Right cardiac atrium (tissue), 5 donors: Measurements from ENCODE around the gene LARP4B. TPM values are rescaled to one million over a fixed set of nuclear protein-coding genes. Genes with fewer than 3 reads are reported as not detected.

ENCODE experiments used
- ATAC-seq, 2 donors: fragments of 200-7000 bp; cut with Tn5 transposase; one replicate each; pipeline versions ENCODE4 v1.8.0 to v1.9.1; 2020; ENCODE audit warnings: moderate library complexity in 2 of 2, mild to moderate bottlenecking in 1 of 2
- DNase-seq, 3 donors: peaks; one replicate each; pipeline ENCODE4 v3.0.0-alpha.2; 2020
- H3K27ac ChIP-seq: one replicate; pipeline ENCODE4 v1.5.1; 2013; ENCODE audit warnings: mild to moderate bottlenecking, low read length, control low read depth, moderate library complexity
- H3K27me3 ChIP-seq: one replicate; pipeline ENCODE4 v1.6.1; 2013; ENCODE audit not compliant: control insufficient read depth, insufficient read depth
- H3K4me1 ChIP-seq: one replicate; pipeline ENCODE4 v1.6.1; 2013; ENCODE audit warnings: low read length; ENCODE audit not compliant: control insufficient read depth, insufficient read depth
- H3K4me3 ChIP-seq: one replicate; pipeline ENCODE4 v1.5.1; 2013; ENCODE audit warnings: low read length, control low read depth
- H3K9me3 ChIP-seq: one replicate; pipeline ENCODE4 v1.6.1; 2013; ENCODE audit warnings: low read length; ENCODE audit not compliant: control insufficient read depth
- WGBS: extraction: QIAGEN DNeasy Blood & Tissue Kit; methylation state at CpG from one replicate; pipeline ENCODE4 v1.1.7; 2013; 5-methylcytosine and 5-hydroxymethylcytosine counted together
- intact Hi-C, 4 donors: fragments of 100-400 bp; cut with DNase I; formaldehyde crosslinking; loops; one replicate each; pipeline versions ENCODE4 v1.11.0 to v1.14.0; 2022 to 2023
- polyA plus RNA-seq: library from polyadenylated mRNA; stranded (reverse); fragments of 200-250 nt; gene quantifications from one replicate; pipeline ENCODE4 v1.2.3, GENCODE V29; 2013
- total RNA-seq, 4 donors: library from RNA; stranded (reverse); fragmentation: NEBNext Ultra II Directional; extraction: Animal tissue kit (Norgen Biotek cat#: 25700); gene quantifications; one replicate each; pipeline ENCODE4 v1.2.1, GENCODE V29; 2021
- donor health status: healthy with polysubstance abuse.
- donor health status: DM: no; HTN: yes; CAD: no.
- donor health status: DM: no; HTN: no; CAD: no.
- donor health status: DM: no; HTN: yes; CAD: no; lungs with severe emphysema.
- donor health status: DM: yes; HTN: yes; CAD: no.

The LARP4B gene
- total and polyA plus RNA-seq, 5 donors, result 12.1 to 59.3 (median 49.2) TPM

GRCh38 chr10:807163-807957, 124.1 kb downstream of the LARP4B start:
- H3K4me3 ChIP-seq, result no peak overlapping the region
- H3K27ac ChIP-seq, result no peak overlapping the region
- no peaks in the 10 kb centered on the region for H3K4me1 ChIP-seq
- DNase-seq (no peak), ATAC-seq (no peak)
- WGBS, result 92% methylated on average over 30 of the region's 30 CpGs
- H3K27me3 ChIP-seq, result no peaks in the 10 kb centered on the region
- H3K9me3 ChIP-seq, result no peaks in the 10 kb centered on the region
- intact Hi-C loops, result no loop called here

GRCh38 chr10:806451-807162, 124.9 kb downstream of the LARP4B start:
- no peak for ATAC-seq
- H3K27me3 ChIP-seq, result no peaks in the 10 kb centered on the region
- H3K27ac ChIP-seq, result no peak overlapping the region
- no peak overlapping the region for H3K4me3 ChIP-seq
- peak in 1 of 3 donors; percentile 26 for DNase-seq
- H3K9me3 ChIP-seq, result no peaks in the 10 kb centered on the region
- H3K4me1 ChIP-seq, result no peaks in the 10 kb centered on the region
- intact Hi-C loops, result no loop called here
- whole genome bisulfite sequencing, result 84% methylated on average over 20 of the region's 20 CpGs

GRCh38 chr10:805620-806305, 125.7 kb downstream of the LARP4B start:
- Histone ChIP-seq H3K9me3 (no peaks in the 10 kb centered on the region), H3K4me3 (no peak overlapping the region), H3K27me3 (no peaks in the 10 kb centered on the region), H3K27ac (no peak overlapping the region), H3K4me1 (no peaks in the 10 kb centered on the region)
- DNase-seq, result peak in 1 of 3 donors; percentile 30
- WGBS, result 93% methylated on average over 29 of the region's 29 CpGs
- no peak for ATAC-seq
- intact Hi-C loops, result no loop called here

DNA sequence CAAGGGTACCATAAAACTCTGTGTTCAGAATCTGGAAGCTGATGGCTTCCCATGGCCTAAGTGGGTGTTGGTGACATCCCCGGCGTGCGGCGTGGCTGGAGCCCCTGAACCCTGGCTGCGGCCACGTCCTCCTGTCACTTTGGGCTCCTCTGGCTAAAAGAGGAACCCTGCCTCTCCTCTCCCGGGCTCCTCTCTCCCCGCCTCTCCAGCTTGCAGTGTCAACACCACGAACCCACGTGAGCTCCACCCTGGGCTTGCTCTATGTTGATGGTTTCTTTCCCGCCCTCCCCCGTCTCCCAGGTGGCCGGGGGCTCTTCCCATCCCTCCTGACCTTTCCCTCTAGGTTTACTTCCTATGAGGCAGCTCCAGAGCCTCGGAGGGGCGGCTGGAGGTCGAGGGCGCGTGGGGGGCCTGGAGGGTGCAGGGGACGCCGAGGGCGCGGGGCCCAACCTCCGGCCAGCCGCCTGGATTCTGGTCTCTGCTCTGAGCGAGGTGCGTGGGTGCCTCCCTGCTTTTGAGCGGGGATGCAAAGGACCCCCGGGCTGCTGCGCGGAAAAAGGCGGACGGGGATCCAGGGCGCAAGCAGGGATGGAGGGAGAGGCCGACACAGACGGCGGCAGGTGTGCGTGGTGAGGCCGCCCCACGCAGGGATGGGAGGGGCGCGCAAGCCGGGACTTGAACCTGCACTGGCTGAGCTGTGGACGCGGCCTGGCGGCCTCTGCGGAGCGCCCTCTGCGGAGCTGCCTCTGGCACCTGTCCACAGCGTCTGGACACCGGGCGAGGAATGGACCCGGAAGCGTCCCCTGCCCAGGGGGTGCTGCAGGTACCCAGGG, 126.5 kb downstream of the LARP4B start:
- intact Hi-C loops, result no loop called here
- no peaks in the 10 kb centered on the region for H3K9me3 ChIP-seq
- ATAC-seq (peak in 1 of 2 donors; percentile 4), DNase-seq (peak in 1 of 3 donors; percentile 55)
- no peak overlapping the region for H3K27ac ChIP-seq
- no peak overlapping the region for H3K4me3 ChIP-seq
- WGBS, result 84% methylated on average over 53 of the region's 53 CpGs
- no peaks in the 10 kb centered on the region for H3K4me1 ChIP-seq
- H3K27me3 ChIP-seq, result no peaks in the 10 kb centered on the region

- Histone ChIP-seq H3K9me3 (no peaks in the 10 kb centered on the region), H3K4me1 (no peaks in the 10 kb centered on the region), H3K27ac (no peak overlapping the region), H3K4me3 (no peak overlapping the region), H3K27me3 (no peaks in the 10 kb centered on the region)
- DNase-seq (peak in 1 of 3 donors; percentile 55), ATAC-seq (peak in 1 of 2 donors; percentile 24)
- intact Hi-C loops, result no loop called here
- 50% methylated on average over 20 of the region's 20 CpGs for WGBS
These were observed 127.2 kb downstream of the LARP4B start for GRCh38 chr10:804191-804781.

GRCh38 chr10:803041-803741, 128.3 kb downstream of the LARP4B start:
- no peaks in the 10 kb centered on the region for H3K4me1 ChIP-seq
- no peaks in the 10 kb centered on the region for H3K27me3 ChIP-seq
- peak in 1 of 3 donors; percentile 30 for DNase-seq
- H3K9me3 ChIP-seq, result no peaks in the 10 kb centered on the region
- H3K4me3 ChIP-seq, result no peak overlapping the region
- no peak overlapping the region for H3K27ac ChIP-seq
- 83% methylated on average over 25 of the region's 25 CpGs for WGBS
- intact Hi-C loops, result no loop called here
- peak; percentile 10 to 22 for ATAC-seq

GRCh38 chr10:802506-802905, 129.0 kb downstream of the LARP4B start:
- Histone ChIP-seq H3K9me3 (no peaks in the 10 kb centered on the region), H3K27ac (no peak overlapping the region), H3K27me3 (no peaks in the 10 kb centered on the region), H3K4me3 (no peak overlapping the region), H3K4me1 (no peaks in the 10 kb centered on the region)
- DNase-seq (no peak), ATAC-seq (peak in 1 of 2 donors; percentile 7)
- 81% methylated on average over 9 of the region's 9 CpGs for WGBS
- intact Hi-C loops, result no loop called here

DNA sequence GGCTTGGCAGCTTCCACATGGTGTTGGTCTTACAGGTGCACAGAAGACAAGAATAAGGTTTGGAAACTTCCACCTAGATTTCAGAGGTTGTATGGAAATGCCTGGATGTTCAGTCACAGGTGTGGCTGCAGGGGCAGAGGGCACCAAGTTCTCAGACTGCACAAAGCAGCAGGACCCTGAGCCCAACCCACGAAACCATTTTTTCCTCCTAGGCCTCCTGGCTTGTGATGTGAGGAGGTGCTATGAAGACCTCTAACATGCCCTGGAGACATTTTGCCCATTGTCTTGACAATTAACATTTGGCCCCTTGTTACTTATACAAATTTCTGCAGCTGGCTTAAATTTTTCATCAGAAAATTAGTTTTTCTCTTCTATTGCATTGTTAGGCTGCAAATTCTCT, 134.3 kb downstream of the LARP4B start:
- DNase-seq (no peak), ATAC-seq (no peak)
- no peaks in the 10 kb centered on the region for H3K27me3 ChIP-seq
- H3K27ac ChIP-seq, result no peak overlapping the region
- no peaks in the 10 kb centered on the region for H3K9me3 ChIP-seq
- H3K4me1 ChIP-seq, result no peaks in the 10 kb centered on the region
- intact Hi-C loops, result loop anchor here in 1 of 4 donors (10.0 kb wide), 1 partner anchor 292 kb away; no protein-coding TSS in a partner anchor
- no peak overlapping the region for H3K4me3 ChIP-seq
- WGBS, result 100% methylated on average over 1 of the region's 1 CpG

DNA sequence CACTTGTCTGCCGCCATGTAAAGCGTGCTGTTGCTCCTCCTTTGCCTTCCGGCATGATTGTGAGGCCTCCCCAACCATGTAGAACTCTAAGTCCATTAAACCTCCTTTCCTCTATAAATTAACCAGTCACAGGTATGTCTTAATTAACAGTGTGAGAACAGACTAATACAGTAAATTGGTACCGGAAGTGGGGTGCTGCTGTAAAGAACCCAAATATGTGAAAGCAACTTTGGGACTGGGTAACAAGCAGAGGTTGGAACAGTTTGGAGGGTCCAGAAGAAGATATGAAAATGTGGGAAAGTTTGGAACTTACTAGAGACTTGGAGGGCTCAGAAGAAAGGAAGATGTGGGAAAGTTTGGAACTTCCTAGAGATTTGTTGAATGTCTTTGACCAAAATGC, 135.3 kb downstream of the LARP4B start:
- no peaks in the 10 kb centered on the region for H3K9me3 ChIP-seq
- intact Hi-C loops, result loop anchor here in 1 of 4 donors (10.0 kb wide), 1 partner anchor 291 kb away; no protein-coding TSS in a partner anchor
- no peaks in the 10 kb centered on the region for H3K27me3 ChIP-seq
- H3K4me3 ChIP-seq, result no peak overlapping the region
- 75% methylated on average over 4 of the region's 4 CpGs for WGBS
- no peaks in the 10 kb centered on the region for H3K4me1 ChIP-seq
- DNase-seq (no peak), ATAC-seq (no peak)
- no peak overlapping the region for H3K27ac ChIP-seq
